ENCODE results near the gene HCK.
"Not testable (repeated sequence)": the region's sequence is repeated elsewhere in the genome, so short reads cannot be mapped to it uniquely, and the experiment has no call there.

HCK gene

DNA sequence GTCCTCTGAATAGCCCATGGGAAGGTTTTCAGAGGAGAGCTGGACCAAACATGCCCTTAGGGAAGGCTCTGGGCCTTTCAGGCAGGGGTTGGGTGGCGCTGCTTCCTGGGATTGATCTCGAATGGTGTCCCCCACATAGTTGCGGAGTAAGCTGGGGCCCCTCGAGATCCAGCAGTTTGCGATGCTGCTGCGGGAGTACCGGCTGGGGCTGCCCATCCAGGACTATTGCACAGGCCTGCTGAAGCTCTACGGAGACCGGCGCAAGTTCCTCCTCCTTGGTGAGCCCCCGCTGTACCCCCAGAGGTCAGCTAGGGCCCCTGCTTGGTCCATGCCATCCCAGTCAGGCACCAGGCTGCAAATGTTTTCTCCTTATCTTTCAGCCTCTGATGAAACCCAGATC lies 22.5 kb upstream of the HCK start:
- DNase-seq = no peak

DNA sequence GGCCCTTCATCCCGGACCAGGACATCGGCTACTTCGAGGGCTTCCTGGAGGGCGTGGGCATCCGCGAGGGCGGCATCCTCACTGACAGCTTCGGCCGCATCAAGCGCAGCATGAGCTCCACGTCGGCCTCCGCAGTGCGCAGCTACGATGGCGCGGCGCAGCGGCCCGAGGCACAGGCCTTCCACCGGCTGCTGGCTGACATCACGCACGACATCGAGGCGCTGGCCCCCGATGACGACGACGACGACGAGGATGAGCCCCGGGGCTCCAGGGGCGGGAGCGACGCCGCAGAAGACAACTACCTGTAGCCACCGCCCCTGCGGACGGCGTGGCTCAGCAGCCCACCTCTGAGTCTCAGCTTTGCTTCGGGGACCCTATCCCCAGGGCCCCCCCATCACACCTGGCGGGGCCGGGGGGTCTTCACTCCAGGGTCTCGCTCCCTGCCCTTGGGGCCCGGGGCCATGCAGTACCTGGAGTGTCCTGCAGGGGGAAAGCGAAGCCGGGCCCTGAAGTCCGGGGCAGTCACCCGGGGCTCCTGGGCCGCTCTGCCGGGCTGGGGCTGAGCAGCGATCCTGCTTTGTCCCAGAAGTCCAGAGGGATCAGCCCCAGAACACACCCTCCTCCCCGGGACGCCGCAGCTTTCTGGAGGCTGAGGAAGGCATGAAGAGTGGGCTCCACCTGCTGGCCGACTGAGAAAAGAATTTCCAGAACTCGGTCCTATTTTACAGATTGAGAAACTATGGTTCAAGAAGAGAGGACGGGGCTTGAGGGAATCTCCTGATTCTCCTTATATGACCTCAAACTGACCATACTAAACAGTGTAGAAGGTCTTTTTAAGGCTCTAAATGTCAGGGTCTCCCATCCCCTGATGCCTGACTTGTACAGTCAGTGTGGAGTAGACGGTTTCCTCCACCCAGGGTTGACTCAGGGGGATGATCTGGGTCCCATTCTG lies 20.8 kb upstream of the HCK start:
- peak; percentile 67 for DNase-seq

DNA sequence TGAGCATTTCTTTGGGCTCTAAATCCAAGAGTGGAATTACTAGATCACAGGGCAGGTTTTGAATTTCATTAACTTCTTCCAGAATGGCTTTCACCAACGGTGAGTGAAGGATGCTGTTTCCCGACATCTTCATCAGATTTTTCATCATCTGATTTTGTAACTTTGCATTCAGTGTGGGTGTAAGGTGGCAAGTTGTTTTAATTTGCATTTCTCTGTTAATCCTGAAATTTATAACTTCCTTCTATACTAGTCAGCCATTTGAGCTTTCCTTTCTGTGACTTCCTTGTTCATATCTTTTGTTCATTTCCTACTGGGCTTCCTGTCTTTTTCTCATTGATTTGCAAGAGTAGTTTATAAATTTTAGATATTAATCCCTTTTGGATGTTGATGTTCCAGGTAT lies 18.7 kb upstream of the HCK start:
- DNase-seq = no peak

DNA sequence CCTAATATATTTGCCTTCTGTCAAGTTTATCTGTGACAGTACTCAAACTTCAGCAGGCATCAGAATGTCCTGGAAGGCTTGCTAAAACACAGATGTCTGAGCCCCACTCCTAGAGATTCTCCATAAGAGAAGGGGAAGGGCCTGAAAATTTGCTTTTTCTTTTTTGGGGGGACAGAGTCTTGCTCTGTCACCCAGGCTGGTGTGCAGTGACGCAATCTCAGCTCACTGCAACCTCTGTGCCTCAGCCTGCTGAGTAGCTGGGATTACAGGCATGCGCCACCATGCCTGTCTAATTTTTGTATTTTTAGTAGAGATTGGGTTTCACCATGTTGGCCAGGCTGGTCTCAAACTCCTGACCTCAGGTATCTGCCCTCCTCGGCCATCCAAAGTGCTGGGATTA lies 18.3 kb upstream of the HCK start:
- not testable (repeated sequence) for DNase-seq

DNA sequence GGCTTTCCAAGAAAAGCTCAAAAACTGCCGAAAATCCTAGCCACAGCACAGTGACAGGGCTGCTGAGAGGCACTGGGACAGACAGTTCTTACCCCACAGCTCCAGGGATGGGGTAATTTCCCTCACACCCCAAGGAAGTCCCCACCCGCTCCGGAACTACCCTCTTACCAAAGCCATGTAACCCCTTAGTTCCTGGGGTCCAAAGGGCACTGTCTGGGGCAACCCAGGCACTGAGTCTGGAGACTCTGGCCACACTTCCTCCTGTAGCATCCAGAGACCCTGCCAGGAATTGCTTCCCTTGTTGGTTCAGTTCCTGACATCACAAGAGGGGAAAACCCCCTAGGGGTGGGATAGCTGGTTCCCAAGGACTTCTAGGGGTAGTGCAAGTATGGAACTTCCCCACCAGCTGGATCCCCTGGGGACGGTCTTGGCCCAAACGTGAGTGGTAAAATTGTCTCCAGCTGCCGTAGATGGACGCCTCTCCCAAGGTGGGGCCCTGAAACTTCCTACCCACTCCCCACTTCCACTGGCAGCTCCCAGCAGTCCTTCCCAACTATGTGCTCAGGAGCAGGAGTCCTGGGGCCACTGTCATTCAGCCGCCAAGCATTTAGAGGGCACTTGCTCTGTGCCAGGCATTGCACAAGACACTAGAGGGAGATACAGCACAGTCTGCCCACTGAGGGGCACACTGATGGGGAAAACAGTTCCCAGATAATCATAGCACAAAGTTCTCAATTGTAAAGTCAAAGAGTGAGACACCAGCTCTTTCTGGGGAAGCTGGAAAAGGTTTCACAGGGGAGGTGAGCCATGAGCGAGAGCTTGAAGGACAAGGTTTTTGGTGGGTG lies 17.2 kb upstream of the HCK start:
- DNase-seq = no peak

DNA sequence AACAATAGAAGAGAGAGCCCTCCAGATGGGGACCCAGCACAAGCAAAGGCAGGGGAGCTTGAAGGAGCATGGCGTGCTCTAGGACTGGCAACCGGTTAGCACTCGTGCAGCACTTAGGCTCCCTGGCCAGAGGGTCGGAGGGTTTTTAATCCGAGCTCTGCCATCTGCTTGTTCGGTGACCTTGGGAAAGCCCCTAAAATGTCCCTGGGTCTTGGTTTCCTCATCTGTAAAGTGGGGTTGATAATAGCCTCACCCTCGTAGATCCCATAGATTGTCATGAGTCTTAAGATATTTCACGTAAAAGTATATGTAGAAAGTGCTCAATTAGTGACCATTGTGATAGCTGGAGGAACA lies 16.6 kb upstream of the HCK start:
- DNase-seq = no peak

DNA sequence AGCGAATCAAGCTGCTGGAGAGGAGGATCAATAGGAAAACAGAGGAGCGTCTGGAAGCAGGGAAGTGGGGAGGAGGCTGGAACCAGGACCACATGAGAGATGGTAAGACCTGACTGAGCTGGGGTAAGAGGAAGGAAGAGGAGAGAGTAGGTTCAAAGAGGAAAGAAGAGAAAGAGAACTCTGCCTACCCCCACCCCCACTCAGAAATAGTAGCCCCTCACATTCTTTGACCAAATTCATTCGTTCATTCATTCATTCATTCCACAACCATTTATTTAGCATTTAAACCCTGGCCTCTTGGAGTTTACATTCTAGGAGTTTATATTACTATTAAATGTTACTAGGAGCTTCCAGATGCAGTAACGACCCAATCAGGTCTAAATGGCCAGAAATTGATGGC lies 15.8 kb upstream of the HCK start:
- DNase-seq = no peak

DNA sequence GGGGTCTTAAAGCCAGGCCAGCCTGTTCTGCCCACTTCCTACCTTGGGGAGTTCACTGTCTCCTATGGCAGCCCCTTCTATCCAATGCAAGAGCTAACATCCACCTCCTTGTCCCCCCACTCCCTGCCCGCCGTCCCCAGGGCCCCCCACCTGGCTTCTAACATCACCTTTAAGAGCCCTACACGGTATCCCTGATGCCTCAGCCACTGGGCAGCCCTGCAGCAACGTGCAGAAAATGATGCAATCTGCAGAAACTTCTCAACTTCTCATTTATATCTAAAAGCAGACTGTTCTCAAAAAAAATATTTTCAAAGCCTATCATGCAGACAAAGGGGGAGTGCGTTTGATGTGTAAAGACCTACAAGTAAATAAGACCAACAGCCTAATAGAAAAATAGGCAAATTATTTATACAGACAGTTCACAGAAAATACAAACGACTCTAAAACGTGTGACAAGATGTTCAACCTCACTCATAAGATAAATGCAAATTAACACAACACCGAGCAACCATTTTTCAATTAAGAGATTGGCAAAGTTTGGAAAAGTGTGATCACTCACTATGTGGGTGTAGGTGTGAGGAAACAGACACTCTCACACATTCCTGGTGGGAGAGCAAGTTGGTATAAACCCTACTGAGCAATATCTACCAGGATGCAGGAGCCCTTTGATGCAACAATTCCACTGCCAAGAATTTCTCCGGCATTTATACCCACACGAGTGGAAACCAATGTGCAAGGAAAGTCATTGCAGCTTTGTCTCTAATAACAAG lies 15.1 kb upstream of the HCK start:
- no peak for DNase-seq

DNA sequence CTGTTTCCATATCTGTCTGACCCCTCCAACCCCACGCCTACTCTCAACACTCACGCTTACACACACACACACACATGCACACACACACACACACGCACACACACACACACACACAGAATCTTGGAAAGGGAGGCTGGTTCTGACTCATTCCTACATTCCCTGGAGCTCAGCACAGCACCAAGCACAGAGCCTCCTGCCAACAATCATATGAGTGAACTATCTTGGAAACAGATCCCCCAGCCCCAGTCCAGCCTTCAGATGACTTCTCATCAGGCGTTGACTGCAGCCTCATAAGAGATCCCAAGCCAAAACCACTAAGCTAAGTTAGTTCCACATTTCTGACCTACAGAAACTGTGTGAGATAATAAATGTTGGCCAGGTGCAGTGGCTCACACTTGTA lies 14.1 kb upstream of the HCK start:
- DNase-seq = no peak

DNA sequence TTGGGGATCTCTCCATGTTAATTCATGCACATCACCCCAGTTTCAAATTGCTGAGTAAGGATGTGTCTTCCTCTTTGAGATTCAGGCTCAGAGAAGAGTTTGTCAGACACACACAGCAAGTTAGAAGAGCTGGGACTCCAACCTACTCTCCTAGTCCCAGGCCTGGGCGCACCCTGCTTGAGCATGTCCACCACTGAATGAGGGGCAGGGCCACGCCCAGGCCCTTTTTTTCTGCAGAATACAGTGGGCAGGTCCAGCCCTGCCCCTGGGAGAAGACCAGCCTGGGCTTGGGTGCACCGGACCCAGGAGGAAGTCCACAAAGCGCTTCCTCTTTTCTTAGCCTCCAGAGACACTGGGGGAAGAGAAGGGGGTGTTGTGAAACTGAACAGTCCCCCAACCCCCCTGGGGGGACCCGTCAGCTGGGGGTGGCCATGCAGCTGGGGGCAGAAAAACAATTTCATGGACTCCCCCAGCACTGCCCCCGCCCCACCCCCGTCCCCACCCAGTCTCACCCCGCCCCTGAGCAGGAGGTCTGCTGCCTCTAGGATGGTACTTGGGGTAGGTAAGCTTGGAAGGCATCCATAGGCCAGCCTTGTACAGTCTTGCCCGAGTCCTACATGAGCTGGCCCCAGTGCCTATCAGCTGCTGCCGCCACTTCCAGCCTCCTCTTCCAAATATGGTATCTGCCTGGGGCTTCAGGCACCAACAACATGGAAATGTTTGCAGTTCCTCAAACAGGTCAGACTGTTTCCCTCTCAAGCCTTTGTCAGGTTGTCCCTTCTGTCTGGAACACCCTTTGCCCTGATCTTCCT lies 11.7 kb upstream of the HCK start:
- DNase-seq = no peak

DNA sequence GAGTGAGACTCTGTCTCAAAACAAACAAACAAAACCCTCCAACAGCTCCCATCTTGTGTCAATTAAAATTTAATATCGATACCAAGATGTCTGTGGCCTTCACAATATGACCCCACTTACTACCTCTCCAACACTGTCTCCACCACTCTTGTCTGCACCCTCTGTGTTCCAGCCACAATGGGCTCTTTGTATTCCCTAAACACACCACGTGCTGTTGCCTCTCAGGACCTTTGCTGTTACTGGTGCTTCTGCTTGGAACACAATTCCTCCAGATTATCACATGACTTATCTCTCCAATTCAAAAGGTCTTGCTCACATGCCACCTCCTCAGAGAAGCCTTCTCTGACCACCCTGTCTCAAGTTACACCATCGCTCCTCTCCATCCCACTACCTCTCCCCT lies 6.0 kb upstream of the HCK start:
- DNase-seq = no peak

DNA sequence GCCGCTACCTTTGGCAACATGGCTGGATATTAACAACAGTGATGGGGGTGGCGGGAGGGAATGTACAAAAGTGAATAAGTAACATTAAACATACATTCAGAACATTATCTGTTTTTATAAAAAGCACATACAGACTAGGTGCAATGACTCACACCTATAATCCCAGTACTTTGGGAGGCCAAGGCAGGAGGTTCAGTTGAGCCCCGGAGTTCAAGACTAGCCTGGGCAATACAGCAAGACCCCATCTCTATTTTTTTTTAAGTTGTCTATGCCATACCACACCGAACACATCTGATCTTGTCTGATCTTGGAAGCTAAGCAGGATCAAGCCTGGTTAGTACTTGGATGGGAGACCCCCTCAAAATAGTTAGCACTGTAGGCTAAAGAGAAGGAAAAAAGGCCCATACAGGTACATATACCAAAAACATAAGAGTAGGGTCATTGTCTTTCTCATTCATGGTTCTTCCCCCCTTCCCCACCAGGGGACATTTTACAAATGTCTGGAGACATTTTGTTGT lies 1.7 kb upstream of the HCK start:
- no peak for DNase-seq

DNA sequence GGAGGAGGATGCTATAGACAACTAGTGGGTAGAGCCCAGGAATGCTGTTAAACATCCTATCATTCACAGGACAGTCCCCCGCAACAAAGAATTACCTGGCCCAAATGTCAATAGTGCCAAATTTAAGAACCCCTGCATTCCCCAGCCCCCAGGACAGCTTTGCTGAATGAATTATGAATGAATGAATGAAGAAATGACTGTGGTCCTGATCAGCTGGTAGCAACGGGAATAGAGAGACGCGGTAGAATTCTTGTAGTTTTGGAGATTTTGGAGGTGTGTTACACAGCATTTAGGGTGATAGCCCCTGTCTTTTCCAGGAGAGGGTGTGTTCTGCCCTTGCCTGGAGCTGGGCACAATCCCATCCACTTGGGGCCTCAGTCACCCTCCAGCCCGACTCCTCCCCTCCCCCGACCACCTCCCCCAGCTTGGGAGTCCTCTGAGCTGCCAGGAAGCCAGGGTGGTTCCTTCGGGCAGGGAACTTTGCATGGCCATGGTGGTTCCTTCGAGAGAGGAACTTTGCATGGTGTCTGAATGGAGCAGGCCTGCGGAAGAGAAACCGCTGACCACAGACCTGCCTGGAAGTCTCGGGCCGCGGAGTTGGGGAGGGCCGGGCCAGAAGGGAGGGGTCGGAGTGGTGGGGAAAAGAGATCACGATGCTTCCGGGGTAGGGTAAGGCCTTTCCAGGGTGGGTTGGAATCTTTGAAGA lies 1.0 kb upstream of the HCK start:
- peak; percentile 77 for DNase-seq

DNA sequence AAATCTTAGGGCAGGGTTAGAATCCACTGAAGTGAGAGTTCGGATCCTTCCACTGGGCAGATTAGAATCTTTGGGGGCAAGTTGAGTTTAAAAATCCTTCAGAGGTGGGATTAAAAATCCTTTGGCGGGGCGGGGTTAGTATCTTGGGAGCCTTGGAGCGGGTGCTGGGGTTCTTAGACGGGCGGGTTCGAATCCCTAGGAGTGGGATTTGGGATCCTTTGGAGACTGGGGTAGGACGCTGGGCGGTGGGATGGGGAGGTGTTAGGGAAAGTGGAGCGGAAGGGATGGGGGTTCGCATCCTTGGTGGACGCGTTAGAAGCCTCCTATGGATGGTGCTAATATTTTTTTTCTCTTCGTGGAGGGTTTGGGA lies 337 bp upstream of the HCK start:
- DNase-seq = no peak

DNA sequence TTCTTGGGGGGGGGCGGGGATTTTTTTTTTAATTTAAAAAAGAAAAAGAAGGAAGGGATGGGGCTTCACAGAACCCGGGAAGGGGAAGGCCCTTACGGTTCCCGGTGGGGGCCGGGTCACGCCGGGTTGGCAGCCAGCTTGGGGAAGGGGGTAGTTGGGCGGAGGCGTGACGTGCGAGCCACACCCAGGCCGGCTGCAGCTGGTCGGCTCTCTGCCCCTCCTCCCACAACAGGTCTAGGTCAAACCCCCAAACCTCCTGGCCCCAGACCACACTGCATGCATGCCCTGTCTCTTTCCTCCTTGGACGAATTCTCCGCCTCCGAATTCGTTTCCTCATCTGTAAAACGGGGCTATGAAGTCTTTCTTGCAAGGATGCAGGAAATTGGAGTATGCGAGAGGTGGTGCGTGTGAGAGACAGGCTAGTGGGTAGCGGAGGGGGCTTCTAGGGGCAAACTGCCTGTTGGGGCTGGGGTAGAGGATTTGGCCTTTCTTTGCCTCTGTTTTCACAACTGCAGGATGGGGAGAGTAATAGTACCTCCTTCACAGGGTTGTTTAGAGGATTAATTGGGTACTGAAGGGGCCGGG lies 828 bp downstream of the HCK start:
- DNase-seq = peak; percentile 60

DNA sequence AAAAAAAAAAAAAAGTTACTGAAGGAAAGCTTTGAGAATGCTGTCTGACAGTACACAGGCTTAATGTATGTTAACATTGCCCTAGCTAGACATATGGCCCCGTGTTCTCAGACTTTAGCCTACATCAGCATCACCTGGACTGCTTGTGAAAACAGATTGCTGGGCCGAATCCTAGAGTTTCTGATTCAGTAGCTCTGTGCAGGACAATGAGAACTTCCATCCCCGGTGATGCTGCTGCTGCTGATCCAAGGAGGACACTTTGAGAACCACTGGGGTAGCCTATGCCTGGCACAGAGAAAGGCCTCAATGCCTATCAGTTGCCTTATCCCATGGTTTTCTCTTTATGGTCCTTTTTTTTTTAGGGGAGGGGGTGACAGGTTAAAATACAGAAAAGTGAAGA lies 1.6 kb downstream of the HCK start:
- no peak for DNase-seq

DNA sequence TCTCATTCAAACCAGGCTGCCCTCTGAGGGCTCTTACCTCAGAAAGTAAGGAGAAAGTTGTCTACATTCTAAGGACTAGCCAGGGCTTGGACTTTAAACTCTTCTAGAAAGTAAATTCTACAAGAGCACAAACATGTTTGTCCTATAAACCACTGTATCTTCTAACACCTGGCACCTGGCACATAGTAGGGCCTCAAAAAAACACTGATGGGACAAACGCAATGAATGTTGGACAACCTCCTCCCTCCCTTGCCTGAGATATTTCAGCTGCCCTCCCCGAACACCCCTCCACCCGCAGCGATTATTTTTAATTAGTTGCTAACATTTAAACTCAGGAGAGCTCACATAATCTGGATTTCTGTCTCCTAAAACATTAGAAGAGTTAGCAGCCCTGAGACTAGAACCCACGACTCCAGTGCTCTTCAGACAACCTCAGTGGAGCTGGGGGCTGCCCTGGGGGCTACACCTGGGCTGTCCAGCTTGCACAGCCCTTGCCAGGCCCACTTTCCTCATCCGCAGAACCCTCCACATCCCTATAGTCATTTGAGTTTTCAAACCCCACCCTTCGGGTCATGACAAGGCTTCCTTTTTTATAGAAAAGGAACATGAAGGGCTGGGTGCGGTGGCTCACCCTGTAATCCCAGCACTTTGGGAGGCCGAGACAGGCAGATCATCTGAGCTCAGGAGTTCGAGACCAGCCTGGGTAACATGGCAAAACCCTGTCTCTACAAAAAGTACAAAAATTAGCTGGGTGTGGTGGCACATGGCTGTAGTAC lies 4.9 kb downstream of the HCK start:
- DNase-seq = no peak

DNA sequence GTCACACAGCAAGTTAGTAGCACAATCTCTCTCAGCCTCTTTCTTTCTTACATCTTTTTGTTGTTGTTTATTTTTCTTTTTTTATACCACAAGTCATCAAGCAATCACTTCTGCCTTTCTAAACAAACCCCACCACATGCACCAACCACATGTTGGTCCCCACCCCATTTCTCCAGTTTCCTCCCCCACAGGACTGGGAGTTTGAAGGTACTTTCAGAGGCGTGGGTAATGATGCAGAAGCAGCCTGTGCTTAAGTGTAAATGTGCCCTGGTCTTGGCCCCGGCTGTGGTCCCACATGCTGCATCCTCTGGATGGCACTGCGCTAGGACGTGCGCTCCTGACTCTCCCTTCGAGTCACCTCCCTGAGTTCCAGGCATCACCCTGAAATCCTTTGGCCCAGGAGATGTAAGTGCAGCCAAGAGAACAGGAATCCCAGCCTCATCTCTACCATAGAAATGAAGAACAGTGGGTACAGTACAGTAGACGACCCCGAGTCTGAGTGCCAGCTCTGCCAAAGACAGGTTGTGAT lies 5.7 kb downstream of the HCK start:
- no peak for DNase-seq

DNA sequence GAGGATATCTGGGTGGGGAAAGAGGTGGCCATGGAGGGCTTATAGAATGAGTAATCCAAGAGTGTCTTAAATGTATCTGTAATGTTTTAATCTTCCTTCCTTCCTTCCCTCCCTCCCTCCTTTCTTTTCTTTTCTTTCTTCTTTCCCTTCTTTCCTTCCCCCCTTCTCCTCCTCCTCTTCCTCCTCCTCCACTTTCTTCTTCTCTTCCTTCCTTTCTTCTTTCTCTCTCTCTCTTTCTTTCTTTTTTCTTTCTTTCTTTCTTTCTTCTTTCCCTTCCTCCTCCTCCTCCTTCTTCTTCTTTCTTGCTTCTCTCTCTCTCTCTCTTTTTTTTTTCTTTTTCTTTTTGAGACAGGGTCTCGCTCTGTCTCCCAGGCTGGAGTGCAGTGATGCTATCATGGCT lies 7.1 kb downstream of the HCK start:
- no peak for DNase-seq

DNA sequence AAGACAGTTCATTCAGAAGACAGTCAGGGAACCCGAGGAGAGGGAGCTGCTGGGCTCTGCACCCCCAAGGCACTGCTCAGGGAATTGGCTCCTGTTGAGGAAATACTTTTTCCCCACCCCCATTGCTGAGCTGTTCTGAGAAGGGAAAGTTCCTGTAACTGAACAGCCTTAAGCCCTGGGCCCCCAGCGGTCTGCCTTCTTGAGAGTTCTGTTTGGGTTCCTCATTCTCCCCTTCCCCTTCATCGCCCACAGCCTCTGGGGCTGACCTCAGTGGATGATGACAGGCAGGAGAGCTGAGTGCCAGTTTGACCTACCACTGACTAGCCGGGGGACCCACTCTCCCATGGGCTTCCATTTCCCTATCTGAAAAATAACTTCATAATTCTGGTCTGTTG lies 10.7 kb downstream of the HCK start:
- DNase-seq = no peak
